ENCODE measurements around the gene NMRK1. TPM values are rescaled to one million over a fixed set of nuclear protein-coding genes. Genes with fewer than 3 reads are reported as not detected.

Gene NMRK1
- total RNA-seq, 1 experiment from 2014 or later: 24.6 TPM

DNA sequence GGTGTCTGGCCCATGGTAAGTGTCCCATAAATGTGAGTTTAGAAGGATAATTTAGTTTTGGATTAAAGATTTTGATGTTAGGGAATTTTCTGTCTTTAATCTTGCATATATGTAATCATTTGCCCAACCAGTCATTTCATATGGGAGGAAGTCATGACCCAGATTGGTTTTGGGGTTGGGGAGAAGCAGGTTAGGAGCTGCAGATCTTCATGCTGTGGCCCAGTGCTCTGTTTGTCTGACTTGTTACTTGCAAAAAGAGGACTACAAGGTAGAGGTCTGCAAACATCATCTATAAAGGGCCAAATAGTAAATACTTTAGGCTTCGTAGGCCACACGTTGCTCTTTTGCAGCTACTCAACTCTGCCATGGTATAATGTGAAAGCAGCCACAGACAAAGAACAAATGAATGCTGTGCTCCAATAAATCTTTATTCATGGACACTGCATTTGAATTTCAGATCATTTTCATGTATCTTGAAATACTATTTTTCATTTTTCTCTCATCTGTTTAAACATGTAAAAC is 17.1 kb upstream of the NMRK1 start:
- TF ChIP-seq, protein P1, sequence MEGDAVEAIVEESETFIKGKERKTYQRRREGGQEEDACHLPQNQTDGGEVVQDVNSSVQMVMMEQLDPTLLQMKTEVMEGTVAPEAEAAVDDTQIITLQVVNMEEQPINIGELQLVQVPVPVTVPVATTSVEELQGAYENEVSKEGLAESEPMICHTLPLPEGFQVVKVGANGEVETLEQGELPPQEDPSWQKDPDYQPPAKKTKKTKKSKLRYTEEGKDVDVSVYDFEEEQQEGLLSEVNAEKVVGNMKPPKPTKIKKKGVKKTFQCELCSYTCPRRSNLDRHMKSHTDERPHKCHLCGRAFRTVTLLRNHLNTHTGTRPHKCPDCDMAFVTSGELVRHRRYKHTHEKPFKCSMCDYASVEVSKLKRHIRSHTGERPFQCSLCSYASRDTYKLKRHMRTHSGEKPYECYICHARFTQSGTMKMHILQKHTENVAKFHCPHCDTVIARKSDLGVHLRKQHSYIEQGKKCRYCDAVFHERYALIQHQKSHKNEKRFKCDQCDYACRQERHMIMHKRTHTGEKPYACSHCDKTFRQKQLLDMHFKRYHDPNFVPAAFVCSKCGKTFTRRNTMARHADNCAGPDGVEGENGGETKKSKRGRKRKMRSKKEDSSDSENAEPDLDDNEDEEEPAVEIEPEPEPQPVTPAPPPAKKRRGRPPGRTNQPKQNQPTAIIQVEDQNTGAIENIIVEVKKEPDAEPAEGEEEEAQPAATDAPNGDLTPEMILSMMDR (IDR thresholded peaks at IDR 0.05; ENCODE audit: unreplicated experiment): no peak
- Mint-ChIP-seq H3K27me3 (ENCODE audit: insufficient read depth, unreplicated experiment) (no peaks in the 10 kb centered on the region), H3K27ac (ENCODE audit: low read depth, unreplicated experiment) (no peak overlapping the region), H3K4me1 (ENCODE audit: insufficient read depth, unreplicated experiment) (peaks cover 3% of the 10 kb centered on the region), H3K4me3 (ENCODE audit: unreplicated experiment) (no peak overlapping the region), H3K9me3 (ENCODE audit: unreplicated experiment) (no peaks in the 10 kb centered on the region), H3K36me3 (ENCODE audit: insufficient read depth, unreplicated experiment) (peaks cover 11% of the 10 kb centered on the region)
- ChIA-PET CTCF (interaction anchor here (0.7 to 0.8 kb wide), 3 partner anchors 22 to 134 kb away, joined by 3 read pairs; no protein-coding TSS in a partner anchor), POLR2A (interaction anchor here (0.7 to 7.0 kb wide), 2 partner anchors 17 to 1340 kb away, joined by 3 to 48 read pairs; partner anchors contain the start of genes NMRK1 and OSTF1)
- no peak for DNase-seq (ENCODE audit: unreplicated experiment)
- no TSS peak for BruUV-seq (replicated peaks)
- intact Hi-C loops (cut with micrococcal nuclease): no loop called here

- DNase-seq (ENCODE audit: unreplicated experiment): no peak
- CTCF ChIA-PET: interaction anchor here (0.5 to 1.2 kb wide), 4 partner anchors 22 to 152 kb away, joined by 3 to 5 read pairs (median 4); no protein-coding TSS in a partner anchor
- POLR2A ChIA-PET: interaction anchor here (0.6 to 7.0 kb wide), 2 partner anchors 17 to 951 kb away, joined by 3 to 48 read pairs; partner anchors contain the start of genes NMRK1 and OSTF1
- Mint-ChIP-seq H3K36me3 (ENCODE audit: insufficient read depth, unreplicated experiment) (peaks cover 11% of the 10 kb centered on the region), H3K4me3 (ENCODE audit: unreplicated experiment) (no peak overlapping the region), H3K9me3 (ENCODE audit: unreplicated experiment) (no peaks in the 10 kb centered on the region), H3K27me3 (ENCODE audit: insufficient read depth, unreplicated experiment) (no peaks in the 10 kb centered on the region), H3K4me1 (ENCODE audit: insufficient read depth, unreplicated experiment) (no peaks in the 10 kb centered on the region), H3K27ac (ENCODE audit: low read depth, unreplicated experiment) (no peak overlapping the region)
- TF ChIP-seq, protein P1 (IDR thresholded peaks at IDR 0.05; ENCODE audit: unreplicated experiment): no peak
- no TSS peak for BruUV-seq (replicated peaks)
- intact Hi-C loops (cut with micrococcal nuclease): no loop called here
Measured at GRCh38 chr9:75104607-75105006, 16.7 kb upstream of the NMRK1 start.

DNA sequence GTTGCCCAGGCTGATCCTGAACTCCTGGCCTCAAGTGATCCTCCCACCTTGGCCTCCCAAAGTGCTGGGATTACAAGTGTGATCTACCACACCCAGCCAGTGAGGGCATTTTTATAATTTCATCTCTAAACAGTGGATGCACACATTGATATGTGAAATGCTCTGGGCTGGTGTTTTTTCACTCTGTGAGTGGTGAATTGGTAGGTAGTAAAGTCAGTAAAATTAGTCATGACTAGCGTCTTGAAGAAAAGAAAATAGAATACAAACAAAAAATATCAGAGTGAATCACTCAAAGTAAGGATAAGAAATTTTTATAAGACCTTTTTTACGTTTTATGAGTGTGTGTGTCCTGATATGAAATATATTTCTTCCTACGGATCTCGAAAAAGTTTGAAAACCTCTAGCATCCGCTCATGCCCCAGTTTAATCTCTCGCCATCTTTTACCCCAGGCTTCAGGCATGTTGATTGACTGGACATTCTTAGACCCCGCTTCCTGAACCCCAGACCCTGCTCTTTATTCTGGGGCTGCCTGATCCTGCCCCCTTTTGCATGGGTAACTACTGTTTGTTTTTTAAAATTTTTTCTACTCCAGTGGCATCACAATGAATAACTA is 14.3 kb upstream of the NMRK1 start:
- no peak overlapping the region for H3K4me3 Mint-ChIP-seq (ENCODE audit: unreplicated experiment)
- H3K4me1 Mint-ChIP-seq (ENCODE audit: insufficient read depth, unreplicated experiment): no peaks in the 10 kb centered on the region
- POLR2A ChIA-PET: interaction anchor here (0.6 to 7.0 kb wide), 2 partner anchors 12 to 14 kb away, joined by 4 to 48 read pairs; partner anchors contain the start of genes NMRK1 and OSTF1
- BruUV-seq (replicated peaks): no TSS peak
- H3K9me3 Mint-ChIP-seq (ENCODE audit: unreplicated experiment): no peaks in the 10 kb centered on the region
- H3K27ac Mint-ChIP-seq (ENCODE audit: low read depth, unreplicated experiment): no peak overlapping the region
- H3K36me3 Mint-ChIP-seq (ENCODE audit: insufficient read depth, unreplicated experiment): peaks cover 11% of the 10 kb centered on the region
- intact Hi-C loops (cut with micrococcal nuclease): no loop called here
- no peak for DNase-seq (ENCODE audit: unreplicated experiment)
- TF ChIP-seq, protein P1 (IDR thresholded peaks at IDR 0.05; ENCODE audit: unreplicated experiment): no peak
- no peaks in the 10 kb centered on the region for H3K27me3 Mint-ChIP-seq (ENCODE audit: insufficient read depth, unreplicated experiment)
- CTCF ChIA-PET: interaction anchor here (1.3 kb wide), 1 partner anchor 83 kb away, joined by 4 read pairs; no protein-coding TSS in a partner anchor

- DNase-seq (ENCODE audit: unreplicated experiment): no peak
- no TSS peak for BruUV-seq (replicated peaks)
- POLR2A ChIA-PET: interaction anchor here (0.6 kb wide), 1 partner anchor 11 kb away, joined by 4 read pairs; no protein-coding TSS in a partner anchor
- no peak overlapping the region for H3K27ac Mint-ChIP-seq (ENCODE audit: low read depth, unreplicated experiment)
- TF ChIP-seq, protein P1 (IDR thresholded peaks at IDR 0.05; ENCODE audit: unreplicated experiment): no peak
- CTCF ChIA-PET: interaction anchor here (1.3 kb wide), 1 partner anchor 84 kb away, joined by 4 read pairs; no protein-coding TSS in a partner anchor
- H3K4me1 Mint-ChIP-seq (ENCODE audit: insufficient read depth, unreplicated experiment): no peaks in the 10 kb centered on the region
- peaks cover 11% of the 10 kb centered on the region for H3K36me3 Mint-ChIP-seq (ENCODE audit: insufficient read depth, unreplicated experiment)
- H3K27me3 Mint-ChIP-seq (ENCODE audit: insufficient read depth, unreplicated experiment): no peaks in the 10 kb centered on the region
- H3K4me3 Mint-ChIP-seq (ENCODE audit: unreplicated experiment): no peak overlapping the region
- intact Hi-C loops (cut with micrococcal nuclease): no loop called here
- no peaks in the 10 kb centered on the region for H3K9me3 Mint-ChIP-seq (ENCODE audit: unreplicated experiment)
Measured at GRCh38 chr9:75101004-75101588, 13.1 kb upstream of the NMRK1 start.

Measured in MCF 10A (cell line).